ENCODE data around the gene NAA60. TPM values are rescaled to one million over a fixed set of nuclear protein-coding genes. Genes with fewer than 3 reads are reported as not detected.

NAA60 gene
- total and polyA plus RNA-seq, 12 donors = 32.1 to 57.5 (median 37.7) TPM

DNA sequence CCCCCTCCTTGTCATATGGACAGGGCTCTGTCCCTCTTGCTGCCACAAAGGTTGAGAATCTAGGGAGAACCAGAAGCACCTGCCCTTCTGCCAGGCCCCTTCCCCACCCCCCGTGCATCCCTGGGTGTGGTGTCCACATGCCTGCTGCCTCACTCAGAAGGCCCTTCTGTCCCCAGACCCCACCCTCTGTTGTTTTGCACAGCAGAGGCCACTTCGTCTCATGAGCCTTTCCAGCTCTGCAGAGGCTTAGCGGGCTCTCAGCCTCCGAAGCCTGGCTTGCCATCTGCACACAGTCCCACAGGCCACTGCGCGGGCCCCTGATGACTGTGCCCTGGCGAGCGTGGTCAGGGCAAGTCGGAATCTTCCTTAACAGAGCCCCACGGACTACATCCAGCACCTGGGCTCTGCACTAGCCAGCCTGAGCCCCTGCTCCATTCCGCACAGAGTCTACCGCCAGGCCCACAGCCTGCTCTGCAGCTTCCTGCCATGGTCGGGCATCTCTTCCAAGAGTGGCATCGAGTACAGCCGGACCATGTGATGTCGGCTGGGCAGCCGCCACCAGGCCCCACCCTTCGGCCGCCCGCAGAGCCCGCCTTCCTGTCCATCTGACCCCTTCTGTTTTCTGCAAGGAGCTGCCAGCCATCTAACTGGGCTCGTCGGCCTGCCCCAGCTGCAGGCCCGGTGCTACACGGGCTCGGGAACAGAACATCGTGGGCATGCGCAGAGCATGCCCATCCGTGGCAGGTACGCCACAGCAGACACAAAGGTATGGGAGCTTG is 41.0 kb downstream of the NAA60 start:
- no peaks in the 10 kb centered on the region for H3K9me3 ChIP-seq
- intact Hi-C loops (cut with DNase I) = no loop called here
- no peak overlapping the region for H3K27ac ChIP-seq
- DNase-seq (no peak), ATAC-seq (peak in 1 of 8 donors; percentile 15)
- H3K4me1 ChIP-seq = peaks cover 0 to 18% (median 7%) of the 10 kb centered on the region in 9 donors
- peaks cover 0 to 86% (median 47%) of the 10 kb centered on the region in 9 donors for H3K36me3 ChIP-seq
- TF ChIP-seq, protein P1, sequence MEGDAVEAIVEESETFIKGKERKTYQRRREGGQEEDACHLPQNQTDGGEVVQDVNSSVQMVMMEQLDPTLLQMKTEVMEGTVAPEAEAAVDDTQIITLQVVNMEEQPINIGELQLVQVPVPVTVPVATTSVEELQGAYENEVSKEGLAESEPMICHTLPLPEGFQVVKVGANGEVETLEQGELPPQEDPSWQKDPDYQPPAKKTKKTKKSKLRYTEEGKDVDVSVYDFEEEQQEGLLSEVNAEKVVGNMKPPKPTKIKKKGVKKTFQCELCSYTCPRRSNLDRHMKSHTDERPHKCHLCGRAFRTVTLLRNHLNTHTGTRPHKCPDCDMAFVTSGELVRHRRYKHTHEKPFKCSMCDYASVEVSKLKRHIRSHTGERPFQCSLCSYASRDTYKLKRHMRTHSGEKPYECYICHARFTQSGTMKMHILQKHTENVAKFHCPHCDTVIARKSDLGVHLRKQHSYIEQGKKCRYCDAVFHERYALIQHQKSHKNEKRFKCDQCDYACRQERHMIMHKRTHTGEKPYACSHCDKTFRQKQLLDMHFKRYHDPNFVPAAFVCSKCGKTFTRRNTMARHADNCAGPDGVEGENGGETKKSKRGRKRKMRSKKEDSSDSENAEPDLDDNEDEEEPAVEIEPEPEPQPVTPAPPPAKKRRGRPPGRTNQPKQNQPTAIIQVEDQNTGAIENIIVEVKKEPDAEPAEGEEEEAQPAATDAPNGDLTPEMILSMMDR (IDR thresholded peaks at IDR 0.05) = no peak
- no peaks in the 10 kb centered on the region for H3K27me3 ChIP-seq
- H3K4me3 ChIP-seq = no peak overlapping the region
- WGBS, 2 donors = 88 to 90% methylated on average over 30 of the region's 30 CpGs

DNA sequence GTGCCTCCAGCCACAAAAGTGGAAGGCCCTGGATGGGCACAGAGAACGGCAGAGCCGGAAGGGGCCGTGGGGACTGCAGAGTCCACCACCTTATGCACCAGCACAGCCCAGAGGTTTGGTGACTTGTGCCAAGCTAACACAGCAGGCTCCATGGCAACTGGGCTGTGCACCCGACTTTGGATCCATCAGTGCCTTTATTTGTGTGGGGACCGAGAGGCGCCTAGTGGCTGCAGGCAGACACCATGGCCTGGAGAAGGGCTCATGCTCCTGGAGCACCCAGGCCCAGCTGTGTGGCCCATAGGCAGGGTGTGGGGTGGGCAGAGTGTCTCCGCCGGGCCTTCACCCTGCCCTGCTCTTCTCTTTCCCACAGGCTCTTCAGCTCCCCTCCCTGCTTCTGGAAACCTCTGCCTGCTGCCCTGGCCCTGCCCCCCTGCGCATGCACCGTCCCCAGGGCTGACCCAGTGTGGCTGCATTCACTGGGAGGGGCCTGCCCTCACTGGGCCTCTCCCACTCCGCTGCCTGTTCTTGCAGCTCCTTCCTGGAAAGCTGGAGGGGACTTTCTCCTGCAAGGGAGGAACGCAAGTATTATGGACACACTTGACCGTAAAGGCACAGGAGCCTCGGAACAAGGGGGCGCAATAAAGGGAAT is 41.7 kb downstream of the NAA60 start:
- Histone ChIP-seq H3K27ac (no peak overlapping the region), H3K4me1 (peaks cover 0 to 18% (median 7%) of the 10 kb centered on the region in 9 donors), H3K4me3 (no peak overlapping the region), H3K9me3 (no peaks in the 10 kb centered on the region), H3K27me3 (no peaks in the 10 kb centered on the region), H3K36me3 (peaks cover 0 to 80% (median 43%) of the 10 kb centered on the region in 9 donors)
- TF ChIP-seq, protein P1 (IDR thresholded peaks at IDR 0.05) = no peak
- intact Hi-C loops (cut with DNase I) = no loop called here
- no peak for ATAC-seq
- DNase-seq = no peak
- WGBS, 2 donors = 87 to 90% methylated on average over 15 of the region's 15 CpGs

DNA sequence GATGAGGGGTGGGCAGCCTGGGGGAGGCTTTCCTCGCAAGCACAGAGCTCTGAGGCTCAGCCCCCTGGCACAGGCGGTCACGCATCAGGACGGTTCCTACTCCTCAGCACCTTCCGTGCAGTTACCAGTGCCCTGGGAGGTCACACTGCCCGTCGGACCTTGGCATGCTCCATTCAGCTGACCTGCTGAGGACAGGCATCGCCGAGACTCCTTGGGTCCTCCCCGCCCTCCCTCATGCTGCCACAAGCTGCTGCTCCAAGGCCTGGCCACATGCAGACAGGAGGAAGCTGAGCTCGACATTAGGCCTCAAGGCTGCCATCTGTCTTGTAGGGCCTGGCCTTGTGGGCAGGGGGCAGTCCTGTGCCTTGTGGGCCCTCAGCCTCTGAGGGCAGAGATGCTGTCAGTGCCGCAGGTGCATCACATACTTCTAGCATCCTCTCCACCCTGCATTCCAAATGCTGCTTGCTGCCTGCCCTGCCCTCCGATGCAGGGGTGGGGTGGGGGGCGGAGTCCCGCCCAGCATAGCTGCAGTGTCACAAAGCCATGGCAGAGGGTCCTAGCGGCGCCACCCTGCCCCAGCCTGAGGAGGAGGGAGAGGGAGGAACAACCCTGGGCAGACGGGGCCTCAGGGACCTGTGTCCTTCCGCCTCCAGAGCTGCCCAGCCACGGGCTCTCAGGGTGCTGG is 42.5 kb downstream of the NAA60 start:
- intact Hi-C loops (cut with DNase I) = no loop called here
- no peaks in the 10 kb centered on the region for H3K9me3 ChIP-seq
- 88 to 90% methylated on average over 20 of the region's 20 CpGs for WGBS, 2 donors
- TF ChIP-seq, protein P1 (IDR thresholded peaks at IDR 0.05) = no peak
- H3K27ac ChIP-seq = peak overlapping the region in 1 of 10 donors; percentile 36
- no peaks in the 10 kb centered on the region for H3K27me3 ChIP-seq
- H3K4me1 ChIP-seq = peaks cover 0 to 19% (median 7%) of the 10 kb centered on the region in 9 donors
- ATAC-seq = peak in 1 of 8 donors; percentile 11
- H3K36me3 ChIP-seq = peaks cover 0 to 73% (median 43%) of the 10 kb centered on the region in 9 donors
- H3K4me3 ChIP-seq = no peak overlapping the region
- DNase-seq = no peak

DNA sequence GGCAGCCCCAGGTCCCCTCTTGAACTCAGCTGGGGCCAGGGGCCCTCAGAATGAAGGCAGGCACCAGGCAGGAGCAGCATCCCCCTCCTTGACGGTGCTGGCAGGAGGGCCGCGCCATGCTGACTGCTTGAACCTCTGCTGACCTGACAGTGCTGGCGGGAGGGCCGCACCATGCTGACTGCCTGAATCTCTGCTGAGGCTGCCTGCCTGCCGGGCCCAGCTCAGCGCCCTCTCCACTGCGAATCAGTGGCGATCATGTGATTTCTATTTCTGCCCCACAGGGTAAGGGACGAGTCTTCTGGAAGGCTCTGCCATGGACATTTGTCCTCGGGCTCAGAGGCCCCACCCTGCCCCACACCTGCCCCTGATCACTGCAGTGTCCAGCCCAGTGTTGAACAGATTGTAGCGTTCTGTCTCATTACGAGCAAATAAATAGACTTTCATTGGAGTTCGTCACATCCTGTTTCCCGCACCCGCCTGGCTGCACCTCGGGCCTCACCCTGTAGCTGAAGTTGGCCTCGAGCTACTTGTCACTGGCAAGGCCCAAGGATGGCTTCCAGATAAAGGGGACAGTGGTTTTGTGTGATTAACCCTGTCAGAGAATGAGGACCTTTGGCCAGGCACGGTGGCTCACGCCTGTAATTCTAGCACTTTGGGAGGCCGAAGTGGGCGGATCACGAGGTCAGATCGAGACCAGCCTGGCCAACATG is 43.2 kb downstream of the NAA60 start:
- Histone ChIP-seq H3K27ac (peak overlapping the region in 2 of 10 donors; percentile 15 to 36), H3K9me3 (no peaks in the 10 kb centered on the region), H3K4me1 (peaks cover 0 to 22% (median 10%) of the 10 kb centered on the region in 9 donors), H3K27me3 (no peaks in the 10 kb centered on the region), H3K36me3 (peaks cover 0 to 66% (median 43%) of the 10 kb centered on the region in 9 donors), H3K4me3 (no peak overlapping the region)
- WGBS, 2 donors = 76 to 81% methylated on average over 24 of the region's 24 CpGs
- no peak for DNase-seq
- intact Hi-C loops (cut with DNase I) = no loop called here
- TF ChIP-seq, protein P1 (IDR thresholded peaks at IDR 0.05) = no peak
- ATAC-seq = peak in 7 of 8 donors; percentile 8 to 46 (median 26)
